ENCODE measurements around the gene ST6GALNAC1. TPM values are rescaled to one million over a fixed set of nuclear protein-coding genes. Genes with fewer than 3 reads are reported as not detected.

Gene ST6GALNAC1
- total and polyA plus RNA-seq, 2 of the 13 experiments (the other 11 are each of a cell fraction or from before 2014, with no cell fraction given): not detected

DNA sequence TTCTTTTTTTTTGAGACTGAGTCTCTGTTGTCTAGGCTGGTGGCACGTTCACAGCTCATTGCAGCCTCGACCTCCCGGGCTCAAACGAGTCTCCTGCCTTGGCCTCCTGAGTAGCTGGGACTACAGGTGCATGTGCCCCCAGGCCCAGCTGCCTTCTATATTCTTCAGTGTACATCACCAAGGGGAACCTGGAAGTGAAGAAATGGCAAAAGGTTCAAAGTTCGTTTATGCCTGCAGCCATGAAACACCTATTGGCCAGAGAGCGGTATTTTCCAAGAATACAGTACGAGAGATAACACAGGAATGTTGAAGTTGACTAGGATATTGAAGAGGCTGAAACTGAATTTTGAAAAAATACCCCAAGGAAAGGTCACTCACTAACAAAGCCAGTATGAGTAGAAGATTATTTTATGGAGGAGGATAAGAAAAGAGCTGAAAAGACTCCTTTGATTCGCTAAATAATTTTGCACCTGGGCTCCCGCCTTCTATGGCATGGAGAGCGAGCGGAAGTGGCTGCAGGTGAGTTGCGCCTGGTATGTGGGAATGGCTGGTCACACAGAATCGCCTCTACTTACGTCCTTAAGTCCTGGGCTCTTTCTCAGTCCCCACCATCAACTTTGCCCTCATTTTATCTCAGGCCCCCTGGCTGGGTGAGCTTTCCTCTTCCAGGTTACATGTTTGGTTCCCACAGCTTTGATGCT, 9.8 kb downstream of the ST6GALNAC1 start (continued):
- TF ChIP-seq, protein P1, sequence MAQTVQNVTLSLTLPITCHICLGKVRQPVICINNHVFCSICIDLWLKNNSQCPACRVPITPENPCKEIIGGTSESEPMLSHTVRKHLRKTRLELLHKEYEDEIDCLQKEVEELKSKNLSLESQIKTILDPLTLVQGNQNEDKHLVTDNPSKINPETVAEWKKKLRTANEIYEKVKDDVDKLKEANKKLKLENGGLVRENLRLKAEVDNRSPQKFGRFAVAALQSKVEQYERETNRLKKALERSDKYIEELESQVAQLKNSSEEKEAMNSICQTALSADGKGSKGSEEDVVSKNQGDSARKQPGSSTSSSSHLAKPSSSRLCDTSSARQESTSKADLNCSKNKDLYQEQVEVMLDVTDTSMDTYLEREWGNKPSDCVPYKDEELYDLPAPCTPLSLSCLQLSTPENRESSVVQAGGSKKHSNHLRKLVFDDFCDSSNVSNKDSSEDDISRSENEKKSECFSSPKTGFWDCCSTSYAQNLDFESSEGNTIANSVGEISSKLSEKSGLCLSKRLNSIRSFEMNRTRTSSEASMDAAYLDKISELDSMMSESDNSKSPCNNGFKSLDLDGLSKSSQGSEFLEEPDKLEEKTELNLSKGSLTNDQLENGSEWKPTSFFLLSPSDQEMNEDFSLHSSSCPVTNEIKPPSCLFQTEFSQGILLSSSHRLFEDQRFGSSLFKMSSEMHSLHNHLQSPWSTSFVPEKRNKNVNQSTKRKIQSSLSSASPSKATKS (CRISPR knock-in tag; IDR thresholded peaks at IDR 0.05): no peak
- TF ChIP-seq ZIK1 (CRISPR knock-in tag; IDR thresholded peaks at IDR 0.05; ENCODE audit: borderline replicate concordance, low read depth): no peak
- TF ChIP-seq, protein P2, sequence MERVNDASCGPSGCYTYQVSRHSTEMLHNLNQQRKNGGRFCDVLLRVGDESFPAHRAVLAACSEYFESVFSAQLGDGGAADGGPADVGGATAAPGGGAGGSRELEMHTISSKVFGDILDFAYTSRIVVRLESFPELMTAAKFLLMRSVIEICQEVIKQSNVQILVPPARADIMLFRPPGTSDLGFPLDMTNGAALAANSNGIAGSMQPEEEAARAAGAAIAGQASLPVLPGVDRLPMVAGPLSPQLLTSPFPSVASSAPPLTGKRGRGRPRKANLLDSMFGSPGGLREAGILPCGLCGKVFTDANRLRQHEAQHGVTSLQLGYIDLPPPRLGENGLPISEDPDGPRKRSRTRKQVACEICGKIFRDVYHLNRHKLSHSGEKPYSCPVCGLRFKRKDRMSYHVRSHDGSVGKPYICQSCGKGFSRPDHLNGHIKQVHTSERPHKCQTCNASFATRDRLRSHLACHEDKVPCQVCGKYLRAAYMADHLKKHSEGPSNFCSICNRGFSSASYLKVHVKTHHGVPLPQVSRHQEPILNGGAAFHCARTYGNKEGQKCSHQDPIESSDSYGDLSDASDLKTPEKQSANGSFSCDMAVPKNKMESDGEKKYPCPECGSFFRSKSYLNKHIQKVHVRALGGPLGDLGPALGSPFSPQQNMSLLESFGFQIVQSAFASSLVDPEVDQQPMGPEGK (CRISPR knock-in tag; IDR thresholded peaks at IDR 0.05): peak; percentile 46; the same call in 1 of the 2 replicates
- TF ChIP-seq ZNF761 (CRISPR knock-in tag; conservative IDR thresholded peaks at IDR 0.05): no peak
- TF ChIP-seq HNF4A (CRISPR knock-in tag; IDR thresholded peaks at IDR 0.05): peak; percentile 89
- TF ChIP-seq, protein P3, sequence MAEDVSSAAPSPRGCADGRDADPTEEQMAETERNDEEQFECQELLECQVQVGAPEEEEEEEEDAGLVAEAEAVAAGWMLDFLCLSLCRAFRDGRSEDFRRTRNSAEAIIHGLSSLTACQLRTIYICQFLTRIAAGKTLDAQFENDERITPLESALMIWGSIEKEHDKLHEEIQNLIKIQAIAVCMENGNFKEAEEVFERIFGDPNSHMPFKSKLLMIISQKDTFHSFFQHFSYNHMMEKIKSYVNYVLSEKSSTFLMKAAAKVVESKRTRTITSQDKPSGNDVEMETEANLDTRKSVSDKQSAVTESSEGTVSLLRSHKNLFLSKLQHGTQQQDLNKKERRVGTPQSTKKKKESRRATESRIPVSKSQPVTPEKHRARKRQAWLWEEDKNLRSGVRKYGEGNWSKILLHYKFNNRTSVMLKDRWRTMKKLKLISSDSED (CRISPR knock-in tag; IDR thresholded peaks at IDR 0.05): no peak
- no peak for TF ChIP-seq ZNF326 (CRISPR knock-in tag; IDR thresholded peaks at IDR 0.05; ENCODE audit: borderline replicate concordance)
- TF ChIP-seq HOXD1 (CRISPR knock-in tag; IDR thresholded peaks at IDR 0.05): no peak
- no peak for TF ChIP-seq KLF12 (CRISPR knock-in tag; IDR thresholded peaks at IDR 0.05; ENCODE audit: borderline replicate concordance)
- peak; percentile 43; the same call in 1 of the 2 replicates for TF ChIP-seq CEBPG (CRISPR knock-in tag; IDR thresholded peaks at IDR 0.05)
- no peak for TF ChIP-seq SAP130 (CRISPR knock-in tag; IDR thresholded peaks at IDR 0.05; ENCODE audit: low read depth)
- TF ChIP-seq ZNF577 (CRISPR knock-in tag; IDR thresholded peaks at IDR 0.05; ENCODE audit: borderline replicate concordance, low read depth): no peak
- TF ChIP-seq ATM (IDR thresholded peaks at IDR 0.05; ENCODE audit: borderline replicate concordance): no peak
- TF ChIP-seq, protein P4, sequence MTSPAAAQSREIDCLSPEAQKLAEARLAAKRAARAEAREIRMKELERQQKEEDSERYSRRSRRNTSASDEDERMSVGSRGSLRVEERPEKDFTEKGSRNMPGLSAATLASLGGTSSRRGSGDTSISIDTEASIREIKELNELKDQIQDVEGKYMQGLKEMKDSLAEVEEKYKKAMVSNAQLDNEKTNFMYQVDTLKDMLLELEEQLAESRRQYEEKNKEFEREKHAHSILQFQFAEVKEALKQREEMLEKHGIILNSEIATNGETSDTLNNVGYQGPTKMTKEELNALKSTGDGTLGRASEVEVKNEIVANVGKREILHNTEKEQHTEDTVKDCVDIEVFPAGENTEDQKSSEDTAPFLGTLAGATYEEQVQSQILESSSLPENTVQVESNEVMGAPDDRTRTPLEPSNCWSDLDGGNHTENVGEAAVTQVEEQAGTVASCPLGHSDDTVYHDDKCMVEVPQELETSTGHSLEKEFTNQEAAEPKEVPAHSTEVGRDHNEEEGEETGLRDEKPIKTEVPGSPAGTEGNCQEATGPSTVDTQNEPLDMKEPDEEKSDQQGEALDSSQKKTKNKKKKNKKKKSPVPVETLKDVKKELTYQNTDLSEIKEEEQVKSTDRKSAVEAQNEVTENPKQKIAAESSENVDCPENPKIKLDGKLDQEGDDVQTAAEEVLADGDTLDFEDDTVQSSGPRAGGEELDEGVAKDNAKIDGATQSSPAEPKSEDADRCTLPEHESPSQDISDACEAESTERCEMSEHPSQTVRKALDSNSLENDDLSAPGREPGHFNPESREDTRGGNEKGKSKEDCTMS (CRISPR knock-in tag; conservative IDR thresholded peaks at IDR 0.05): no peak
- TF ChIP-seq ZNF430 (CRISPR knock-in tag; IDR thresholded peaks at IDR 0.05): no peak
- TF ChIP-seq, protein P5, sequence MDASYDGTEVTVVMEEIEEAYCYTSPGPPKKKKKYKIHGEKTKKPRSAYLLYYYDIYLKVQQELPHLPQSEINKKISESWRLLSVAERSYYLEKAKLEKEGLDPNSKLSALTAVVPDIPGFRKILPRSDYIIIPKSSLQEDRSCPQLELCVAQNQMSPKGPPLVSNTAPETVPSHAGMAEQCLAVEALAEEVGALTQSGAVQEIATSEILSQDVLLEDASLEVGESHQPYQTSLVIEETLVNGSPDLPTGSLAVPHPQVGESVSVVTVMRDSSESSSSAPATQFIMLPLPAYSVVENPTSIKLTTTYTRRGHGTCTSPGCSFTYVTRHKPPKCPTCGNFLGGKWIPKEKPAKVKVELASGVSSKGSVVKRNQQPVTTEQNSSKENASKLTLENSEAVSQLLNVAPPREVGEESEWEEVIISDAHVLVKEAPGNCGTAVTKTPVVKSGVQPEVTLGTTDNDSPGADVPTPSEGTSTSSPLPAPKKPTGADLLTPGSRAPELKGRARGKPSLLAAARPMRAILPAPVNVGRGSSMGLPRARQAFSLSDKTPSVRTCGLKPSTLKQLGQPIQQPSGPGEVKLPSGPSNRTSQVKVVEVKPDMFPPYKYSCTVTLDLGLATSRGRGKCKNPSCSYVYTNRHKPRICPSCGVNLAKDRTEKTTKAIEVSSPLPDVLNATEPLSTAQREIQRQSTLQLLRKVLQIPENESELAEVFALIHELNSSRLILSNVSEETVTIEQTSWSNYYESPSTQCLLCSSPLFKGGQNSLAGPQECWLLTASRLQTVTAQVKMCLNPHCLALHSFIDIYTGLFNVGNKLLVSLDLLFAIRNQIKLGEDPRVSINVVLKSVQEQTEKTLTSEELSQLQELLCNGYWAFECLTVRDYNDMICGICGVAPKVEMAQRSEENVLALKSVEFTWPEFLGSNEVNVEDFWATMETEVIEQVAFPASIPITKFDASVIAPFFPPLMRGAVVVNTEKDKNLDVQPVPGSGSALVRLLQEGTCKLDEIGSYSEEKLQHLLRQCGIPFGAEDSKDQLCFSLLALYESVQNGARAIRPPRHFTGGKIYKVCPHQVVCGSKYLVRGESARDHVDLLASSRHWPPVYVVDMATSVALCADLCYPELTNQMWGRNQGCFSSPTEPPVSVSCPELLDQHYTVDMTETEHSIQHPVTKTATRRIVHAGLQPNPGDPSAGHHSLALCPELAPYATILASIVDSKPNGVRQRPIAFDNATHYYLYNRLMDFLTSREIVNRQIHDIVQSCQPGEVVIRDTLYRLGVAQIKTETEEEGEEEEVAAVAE (CRISPR knock-in tag; IDR thresholded peaks at IDR 0.05; ENCODE audit: borderline replicate concordance): no peak
- TF ChIP-seq GABPB1 (CRISPR knock-in tag; IDR thresholded peaks at IDR 0.05): 0 out of 2 replicates have a peak, but pooled peaks have one; percentile 12

Data from HepG2 (cell line).